Measurements from ENCODE around the gene ZNF579.
A peak's percentile ranks its signal among the peaks of the same experiment; 100 is the strongest.

Gene ZNF579

GRCh38 chr19:55605207-55605636, 24.6 kb upstream of the ZNF579 start:
- Histone ChIP-seq H2AFZ (ENCODE audit: low read depth) (no peak overlapping the region), H4K20me1 (ENCODE audit: insufficient read depth) (no peaks in the 10 kb centered on the region), H3K4me2 (peak overlapping the region; percentile 55; the same call in 1 of the 2 replicates), H3K36me3 (ENCODE audit: insufficient read depth) (no peaks in the 10 kb centered on the region), H3K4me3 (IDR thresholded peaks at IDR 0.05; ENCODE audit: insufficient read depth, low read depth, low read length) (no peak overlapping the region), H3K9ac (no peak overlapping the region), H3K27me3 (ENCODE audit: insufficient read depth, low read depth) (no peaks in the 10 kb centered on the region), H3K79me2 (ENCODE audit: insufficient read depth, low read depth) (0 out of 2 replicates have a peak, but pooled peaks cover 15% of the 10 kb centered on the region), H3K27ac (peak overlapping the region; percentile 48), H3K4me1 (ENCODE audit: low read depth, poor library complexity, severe bottlenecking) (peaks cover 15% of the 10 kb centered on the region)
- TF ChIP-seq, protein P1, sequence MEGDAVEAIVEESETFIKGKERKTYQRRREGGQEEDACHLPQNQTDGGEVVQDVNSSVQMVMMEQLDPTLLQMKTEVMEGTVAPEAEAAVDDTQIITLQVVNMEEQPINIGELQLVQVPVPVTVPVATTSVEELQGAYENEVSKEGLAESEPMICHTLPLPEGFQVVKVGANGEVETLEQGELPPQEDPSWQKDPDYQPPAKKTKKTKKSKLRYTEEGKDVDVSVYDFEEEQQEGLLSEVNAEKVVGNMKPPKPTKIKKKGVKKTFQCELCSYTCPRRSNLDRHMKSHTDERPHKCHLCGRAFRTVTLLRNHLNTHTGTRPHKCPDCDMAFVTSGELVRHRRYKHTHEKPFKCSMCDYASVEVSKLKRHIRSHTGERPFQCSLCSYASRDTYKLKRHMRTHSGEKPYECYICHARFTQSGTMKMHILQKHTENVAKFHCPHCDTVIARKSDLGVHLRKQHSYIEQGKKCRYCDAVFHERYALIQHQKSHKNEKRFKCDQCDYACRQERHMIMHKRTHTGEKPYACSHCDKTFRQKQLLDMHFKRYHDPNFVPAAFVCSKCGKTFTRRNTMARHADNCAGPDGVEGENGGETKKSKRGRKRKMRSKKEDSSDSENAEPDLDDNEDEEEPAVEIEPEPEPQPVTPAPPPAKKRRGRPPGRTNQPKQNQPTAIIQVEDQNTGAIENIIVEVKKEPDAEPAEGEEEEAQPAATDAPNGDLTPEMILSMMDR (conservative IDR thresholded peaks at IDR 0.05; ENCODE audit: low read depth, low read length), result no peak

GRCh38 chr19:55603581-55604292, 23.1 kb upstream of the ZNF579 start:
- H3K79me2 ChIP-seq (ENCODE audit: insufficient read depth, low read depth), result 0 out of 2 replicates have a peak, but pooled peaks cover 15% of the 10 kb centered on the region
- no peaks in the 10 kb centered on the region for H3K36me3 ChIP-seq (ENCODE audit: insufficient read depth)
- H3K4me1 ChIP-seq (ENCODE audit: low read depth, poor library complexity, severe bottlenecking), result peaks cover 15% of the 10 kb centered on the region
- H3K9ac ChIP-seq, result no peak overlapping the region
- H3K4me3 ChIP-seq (IDR thresholded peaks at IDR 0.05; ENCODE audit: insufficient read depth, low read depth, low read length), result no peak overlapping the region
- peak overlapping the region; percentile 53; the same call in 1 of the 2 replicates for H2AFZ ChIP-seq (ENCODE audit: low read depth)
- TF ChIP-seq, protein P1 (conservative IDR thresholded peaks at IDR 0.05; ENCODE audit: low read depth, low read length), result no peak
- H3K27ac ChIP-seq, result peak overlapping the region; percentile 48
- H4K20me1 ChIP-seq (ENCODE audit: insufficient read depth), result no peaks in the 10 kb centered on the region
- no peaks in the 10 kb centered on the region for H3K27me3 ChIP-seq (ENCODE audit: insufficient read depth, low read depth)
- peak overlapping the region; percentile 55 for H3K4me2 ChIP-seq

DNA sequence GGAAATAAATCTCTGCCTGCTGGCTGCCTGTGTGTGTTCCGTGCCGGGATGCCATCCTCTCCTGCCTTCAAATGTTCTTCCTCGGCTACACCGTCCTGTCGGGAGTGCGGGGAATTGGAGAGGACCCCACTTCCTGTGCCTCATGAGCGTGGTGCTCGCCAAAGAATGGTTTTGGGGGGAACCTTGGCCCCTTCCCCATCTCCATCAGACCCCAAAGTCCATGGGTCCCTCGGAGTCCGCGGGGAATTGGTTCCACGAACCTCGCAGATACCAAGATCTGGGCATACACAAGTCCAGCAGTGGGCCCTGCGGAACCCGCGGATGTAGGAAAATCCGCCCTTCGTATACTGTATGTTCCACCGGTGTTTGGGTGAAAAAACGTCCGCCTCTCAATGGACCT, 22.5 kb upstream of the ZNF579 start:
- Histone ChIP-seq H3K36me3 (ENCODE audit: insufficient read depth) (no peaks in the 10 kb centered on the region), H2AFZ (ENCODE audit: low read depth) (no peak overlapping the region), H4K20me1 (ENCODE audit: insufficient read depth) (no peaks in the 10 kb centered on the region), H3K4me2 (no peak overlapping the region), H3K79me2 (ENCODE audit: insufficient read depth, low read depth) (0 out of 2 replicates have a peak, but pooled peaks cover 15% of the 10 kb centered on the region), H3K27me3 (ENCODE audit: insufficient read depth, low read depth) (no peaks in the 10 kb centered on the region), H3K4me1 (ENCODE audit: low read depth, poor library complexity, severe bottlenecking) (peaks cover 15% of the 10 kb centered on the region), H3K27ac (no peak overlapping the region), H3K4me3 (IDR thresholded peaks at IDR 0.05; ENCODE audit: insufficient read depth, low read depth, low read length) (no peak overlapping the region), H3K9ac (no peak overlapping the region)
- TF ChIP-seq, protein P1 (conservative IDR thresholded peaks at IDR 0.05; ENCODE audit: low read depth, low read length), result no peak

DNA sequence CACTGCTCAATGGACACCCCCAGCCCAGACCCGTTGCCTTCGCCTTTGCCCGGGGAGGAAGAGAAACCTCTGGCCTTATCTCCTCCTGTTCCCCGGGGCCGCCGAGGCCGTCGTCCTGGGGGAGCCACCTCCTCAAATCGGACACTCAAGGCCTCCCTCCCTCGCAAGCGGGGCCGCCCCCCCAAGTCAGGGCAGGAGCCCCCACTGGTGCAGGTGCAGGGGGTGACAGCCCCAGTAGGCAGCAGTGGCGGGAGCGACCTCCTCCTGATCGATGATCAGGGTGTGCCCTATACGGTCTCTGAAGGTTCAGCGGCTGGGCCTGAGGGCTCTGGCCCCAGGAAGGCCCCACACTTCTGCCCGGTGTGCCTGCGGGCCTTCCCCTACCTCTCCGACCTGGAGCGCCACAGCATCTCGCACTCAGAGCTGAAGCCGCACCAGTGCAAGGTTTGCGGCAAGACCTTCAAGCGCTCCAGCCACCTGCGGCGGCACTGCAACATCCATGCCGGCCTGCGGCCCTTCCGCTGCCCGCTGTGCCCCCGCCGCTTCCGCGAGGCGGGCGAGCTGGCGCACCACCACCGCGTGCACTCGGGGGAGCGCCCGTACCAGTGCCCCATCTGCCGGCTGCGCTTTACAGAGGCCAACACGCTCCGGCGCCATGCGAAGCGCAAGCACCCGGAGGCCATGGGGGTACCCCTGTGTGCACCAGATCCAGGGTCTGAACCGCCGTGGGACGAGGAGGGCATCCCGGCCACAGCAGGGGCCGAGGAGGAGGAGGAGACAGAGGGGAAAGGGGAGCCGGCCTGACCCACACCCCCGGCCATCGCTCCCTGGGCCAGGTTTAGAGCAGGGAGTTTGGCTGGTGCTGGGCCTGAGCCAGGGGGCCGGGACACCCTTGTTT, 21.7 kb upstream of the ZNF579 start:
- H3K27ac ChIP-seq, result no peak overlapping the region
- H3K79me2 ChIP-seq (ENCODE audit: insufficient read depth, low read depth), result 0 out of 2 replicates have a peak, but pooled peaks cover 10% of the 10 kb centered on the region
- H3K9ac ChIP-seq, result no peak overlapping the region

More for the DNA sequence above, 21.7 kb upstream of the ZNF579 start:
- Histone ChIP-seq H2AFZ (ENCODE audit: low read depth) (no peak overlapping the region), H4K20me1 (ENCODE audit: insufficient read depth) (no peaks in the 10 kb centered on the region), H3K36me3 (ENCODE audit: insufficient read depth) (no peaks in the 10 kb centered on the region), H3K4me2 (no peak overlapping the region), H3K4me3 (IDR thresholded peaks at IDR 0.05; ENCODE audit: insufficient read depth, low read depth, low read length) (no peak overlapping the region), H3K4me1 (ENCODE audit: low read depth, poor library complexity, severe bottlenecking) (peaks cover 15% of the 10 kb centered on the region), H3K27me3 (ENCODE audit: insufficient read depth, low read depth) (no peaks in the 10 kb centered on the region)
- TF ChIP-seq, protein P1 (conservative IDR thresholded peaks at IDR 0.05; ENCODE audit: low read depth, low read length), result no peak
